SK-N-SH (cell line): Measurements from ENCODE around the gene MAT1A. TPM values are rescaled to one million over a fixed set of nuclear protein-coding genes. Genes with fewer than 3 reads are reported as not detected.
A peak's percentile ranks its signal among the peaks of the same experiment; 100 is the strongest.

Experiments used
- CTCF ChIA-PET: fragments of 300-600, 350-600 bp; formaldehyde crosslinking; extraction: SDS; loops from one replicate; lab custom pipeline; 2021; lab: Yijun Ruan, JAX
- POLR2A ChIA-PET: fragments of 350-600 bp; sonication (Branson Sonifier 250); formaldehyde crosslinking; extraction: SDS; loops from one replicate; lab custom pipeline; 2020; ENCODE audit warnings: antibody characterized with exemption, inconsistent platforms; lab: Yijun Ruan, JAX
- DNase-seq: peaks from one replicate; pipeline ENCODE4 v3.0.0; 2012
- H2AFZ ChIP-seq: fragments of 200-600 bp; sonication (generic); 2 replicates; pipeline ENCODE4 v1.8.1; 2016; ENCODE audit warnings: antibody characterized with exemption, mild to moderate bottlenecking, low read depth
- H3F3A ChIP-seq: fragments of 200-600 bp; sonication (generic); replicated peaks from 2 replicates; pipeline ENCODE3; 2016; ENCODE audit warnings: antibody characterized with exemption, mild to moderate bottlenecking; ENCODE audit not compliant: insufficient read depth
- H3K27ac ChIP-seq, 2 experiments: fragments of 200-500 bp in 1 of 2; fragments of 200-600 bp in 1 of 2; sonication (Bioruptor generic) in 1 of 2; sonication (generic), shearing (Covaris generic) in 1 of 2; 2 replicates each; pipeline versions ENCODE4 v1.5.1 to v1.6.1; 2014 to 2016; ENCODE audit warnings: low read depth in 2 of 2, inconsistent platforms in 1 of 2, low read length in 1 of 2, mild to moderate bottlenecking in 1 of 2, mixed read lengths in 1 of 2
- H3K27me3 ChIP-seq: fragments of 200-600 bp; sonication (generic), shearing (Covaris generic); 2 replicates; pipeline ENCODE4 v1.6.1; 2016; ENCODE audit warnings: mixed run types; ENCODE audit not compliant: insufficient read depth
- H3K36me3 ChIP-seq, 2 experiments: fragments of 200-500 bp in 1 of 2; fragments of 200-600 bp in 1 of 2; sonication (Bioruptor generic) in 1 of 2; sonication (generic) in 1 of 2; replicated peaks in 1 of 2; 2 replicates each; pipeline versions ENCODE3 to v1.5.1; 2014 to 2016; ENCODE audit warnings: low read length in 1 of 2, mild to moderate bottlenecking in 1 of 2; ENCODE audit not compliant: insufficient read depth in 2 of 2, control insufficient read depth in 1 of 2
- H3K4me1 ChIP-seq, 2 experiments: fragments of 200-500 bp in 1 of 2; fragments of 200-600 bp in 1 of 2; sonication (Bioruptor generic) in 1 of 2; sonication (generic), shearing (Covaris generic) in 1 of 2; 2 replicates each; pipeline versions ENCODE4 v1.5.1 to v1.6.1; 2014 to 2016; ENCODE audit warnings: low read depth in 1 of 2, low read length in 1 of 2, mixed run types in 1 of 2; ENCODE audit not compliant: insufficient read depth in 2 of 2, control insufficient read depth in 1 of 2
- H3K4me2 ChIP-seq: fragments of 200-600 bp; sonication (generic), shearing (Covaris generic); 2 replicates; pipeline ENCODE4 v1.6.1; 2017; ENCODE audit warnings: mixed run types
- H3K4me3 ChIP-seq, 2 experiments: fragments of 200-500 bp in 1 of 2; fragments of 200-600 bp in 1 of 2; sonication (Bioruptor generic) in 1 of 2; sonication (generic), shearing (Covaris generic) in 1 of 2; 2 replicates each; pipeline versions ENCODE4 v1.5.1 to v1.8.1; 2014 to 2016; ENCODE audit warnings: low read depth in 2 of 2, inconsistent platforms in 1 of 2, low read length in 1 of 2, mild to moderate bottlenecking in 1 of 2, mixed read lengths in 1 of 2, moderate library complexity in 1 of 2
- H3K79me2 ChIP-seq: fragments of 200-600 bp; sonication (generic); 2 replicates; pipeline ENCODE4 v1.8.1; 2017; ENCODE audit warnings: mild to moderate bottlenecking; ENCODE audit not compliant: insufficient read depth
- H3K9ac ChIP-seq: fragments of 200-600 bp; sonication (generic); 2 replicates; pipeline ENCODE4 v1.6.1; 2017; ENCODE audit warnings: mixed run types
- H3K9me2 ChIP-seq: fragments of 200-600 bp; sonication (generic); 2 replicates; pipeline ENCODE4 v1.6.1; 2017; ENCODE audit warnings: mixed run types
- H3K9me3 ChIP-seq: fragments of 200-600 bp; sonication (generic); 2 replicates; pipeline ENCODE4 v1.6.1; 2017; ENCODE audit warnings: mixed run types, mild to moderate bottlenecking, moderate library complexity
- H4K20me1 ChIP-seq: fragments of 200-600 bp; sonication (generic); 2 replicates; pipeline ENCODE4 v1.6.1; 2017; ENCODE audit warnings: mild to moderate bottlenecking, mixed run types; ENCODE audit not compliant: insufficient read depth
- CTCF ChIP-seq: fragments of 200-600 bp; sonication (generic); IDR thresholded peaks from 2 replicates; pipeline ENCODE4 v1.6.1; 2017; ENCODE audit warnings: antibody characterized with exemption, mild to moderate bottlenecking, moderate library complexity
- EP300 ChIP-seq, 2 experiments: IDR thresholded peaks; 2 replicates each; pipeline versions ENCODE4 v1.4.0 to v1.6.1; 2012; ENCODE audit warnings: borderline replicate concordance in 1 of 2, low read depth in 1 of 2, low read length in 1 of 2
- EZH2phosphoT487 ChIP-seq: fragments of 200-600 bp; sonication (generic); IDR thresholded peaks from 2 replicates; pipeline ENCODE4 v1.6.1; 2017; ENCODE audit warnings: low read depth, mixed run types, mild to moderate bottlenecking, antibody characterized with exemption, moderate library complexity, borderline replicate concordance
- FOXJ3 ChIP-seq: sonication (generic); formaldehyde crosslinking; IDR thresholded peaks from 2 replicates; pipeline ENCODE4 v1.5.1; 2020; ENCODE audit warnings: mild to moderate bottlenecking, missing genetic modification reagents
- MEF2A ChIP-seq: IDR thresholded peaks from 2 replicates; pipeline ENCODE4 v1.4.0; 2012; ENCODE audit warnings: low read depth, borderline replicate concordance
- NRF1 ChIP-seq: IDR thresholded peaks from 2 replicates; pipeline ENCODE4 v1.6.1; 2012; ENCODE audit warnings: low read depth, mild to moderate bottlenecking, low read length
- RAD21 ChIP-seq: IDR thresholded peaks from 2 replicates; pipeline ENCODE4 v1.6.1; 2012; ENCODE audit warnings: mild to moderate bottlenecking, low read length
- REST ChIP-seq: IDR thresholded peaks from 2 replicates; pipeline ENCODE4 v1.6.1; 2012; ENCODE audit warnings: mild to moderate bottlenecking, low read depth, low read length, moderate library complexity
- SMC3 ChIP-seq: IDR thresholded peaks from 2 replicates; pipeline ENCODE4 v1.6.1; 2012; ENCODE audit warnings: low read depth, low read length, improper control_type of control experiment
- TEAD4 ChIP-seq: IDR thresholded peaks from 2 replicates; pipeline ENCODE4 v1.4.0; 2012; ENCODE audit warnings: mild to moderate bottlenecking, borderline replicate concordance; ENCODE audit not compliant: insufficient read depth
- USF2 ChIP-seq: fragments of 150-350 bp; IDR thresholded peaks from 2 replicates; pipeline ENCODE4 v1.6.1; 2017; ENCODE audit warnings: antibody characterized with exemption, low read length, low read depth, borderline replicate concordance
- YY1 ChIP-seq: IDR thresholded peaks from 2 replicates; pipeline ENCODE4 v1.4.0; 2012; ENCODE audit warnings: low read depth, mild to moderate bottlenecking
- WGBS: methylation state at CpG from one replicate; pipeline ENCODE4 v1.1.6; 2017; ENCODE audit warnings: low lambda C conversion rate; 5-methylcytosine and 5-hydroxymethylcytosine counted together
- polyA plus RNA-seq, 3 experiments: library from polyadenylated mRNA; depleted of rRNA; stranded (reverse); fragments of >200 nt; gene quantifications; 2 replicates each; pipeline ENCODE4 v1.2.3, GENCODE V29; 2012

The MAT1A gene
- polyA plus RNA-seq, 1 of the 3 experiments (the other 2 are of a cell fraction), result 0.03 TPM

- Histone ChIP-seq H3K4me2 (no peak overlapping the region), H4K20me1 (no peaks in the 10 kb centered on the region), H3K9me3 (no peaks in the 10 kb centered on the region), H3F3A (no peaks in the 10 kb centered on the region), H2AFZ (no peak overlapping the region), H3K27ac (no peak overlapping the region), H3K9ac (no peak overlapping the region), H3K9me2 (no peaks in the 10 kb centered on the region), H3K79me2 (no peaks in the 10 kb centered on the region), H3K36me3 (no peaks in the 10 kb centered on the region), H3K4me3 (no peak overlapping the region), H3K4me1 (no peaks in the 10 kb centered on the region), H3K27me3 (no peaks in the 10 kb centered on the region; the same call in 1 of the 2 replicates)
- 68% methylated on average over 4 of the region's 6 CpGs for WGBS
- DNase-seq, result no peak
- TF ChIP-seq EZH2phosphoT487 (no peak), REST (no peak), YY1 (no peak), TEAD4 (no peak)
- ChIA-PET CTCF (interaction anchor here (0.8 to 2.4 kb wide), 18 partner anchors 8 to 202 kb away, joined by 3 to 17 read pairs (median 4); no protein-coding TSS in a partner anchor), POLR2A (no interaction called here)
Measured at GRCh38 chr10:80261316-80262030, 28.0 kb downstream of the MAT1A start.

- DNase-seq, result peak; percentile 74
- no peak overlapping the region for H3K27ac ChIP-seq
- no peaks in the 10 kb centered on the region for H3F3A ChIP-seq
- peak overlapping the region in 1 of 2 experiments; percentile 39; a peak in 1 of 4 replicates for H3K4me3 ChIP-seq
- CTCF ChIA-PET, result interaction anchor here (0.6 to 2.4 kb wide), 20 partner anchors 8 to 832 kb away, joined by 3 to 17 read pairs (median 4); no protein-coding TSS in a partner anchor
- H3K79me2 ChIP-seq, result no peaks in the 10 kb centered on the region
- no peaks in the 10 kb centered on the region for H4K20me1 ChIP-seq
- H3K4me1 ChIP-seq, result no peaks in the 10 kb centered on the region
- H3K9me2 ChIP-seq, result no peaks in the 10 kb centered on the region
- H3K27me3 ChIP-seq, result no peaks in the 10 kb centered on the region; the same call in 1 of the 2 replicates
- no peak overlapping the region for H2AFZ ChIP-seq
- H3K9me3 ChIP-seq, result no peaks in the 10 kb centered on the region
- H3K36me3 ChIP-seq, result no peaks in the 10 kb centered on the region
- no peak for TF ChIP-seq MEF2A
- no peak for TF ChIP-seq USF2
- TF ChIP-seq RAD21, result peak; percentile 68
- no peak for TF ChIP-seq FOXJ3 (CRISPR knock-in tag)
- peak; percentile 88 for TF ChIP-seq CTCF
- TF ChIP-seq NRF1, result no peak
- peak; percentile 38; the same call in 1 of the 2 replicates for TF ChIP-seq SMC3
- TF ChIP-seq EP300 (IDR thresholded peaks at IDR 0.05; ENCODE audit: borderline replicate concordance in 1 of 2, low read depth in 1 of 2, low read length in 1 of 2), result no peak
- H3K9ac ChIP-seq, result no peak overlapping the region
- no peak overlapping the region for H3K4me2 ChIP-seq
- POLR2A ChIA-PET, result no interaction called here
- WGBS, result 37% methylated on average over 19 of the region's 19 CpGs
Measured at GRCh38 chr10:80260295-80261243, 28.9 kb downstream of the MAT1A start.
